Measurements from ENCODE around the gene GPR78. TPM values are rescaled to one million over a fixed set of nuclear protein-coding genes. Genes with fewer than 3 reads are reported as not detected.

The GPR78 gene
- total RNA-seq, 2 donors from 2014 or later, result not detected

- Histone ChIP-seq H3K9me3 (no peaks in the 10 kb centered on the region), H3K4me3 (no peak overlapping the region), H3K36me3 (no peaks in the 10 kb centered on the region), H3K9ac (ENCODE audit: low read depth in 2 of 2, low read length in 2 of 2) (no peak overlapping the region), H3K4me1 (no peaks in the 10 kb centered on the region), H3K27ac (no peak overlapping the region), H3K27me3 (no peaks in the 10 kb centered on the region)
- intact Hi-C loops (cut with DNase I), result no loop called here
- no peak for TF ChIP-seq CTCF (IDR thresholded peaks at IDR 0.05)
- DNase-seq, result no peak
Observed at GRCh38 chr4:8555716-8556115, 24.5 kb upstream of the GPR78 start.

- H3K36me3 ChIP-seq, result no peaks in the 10 kb centered on the region
- TF ChIP-seq CTCF (IDR thresholded peaks at IDR 0.05), result no peak
- no peak overlapping the region for H3K27ac ChIP-seq
- DNase-seq, result no peak
- no peaks in the 10 kb centered on the region for H3K4me1 ChIP-seq
- H3K9me3 ChIP-seq, result no peaks in the 10 kb centered on the region
- H3K4me3 ChIP-seq, result no peak overlapping the region
- intact Hi-C loops (cut with DNase I), result no loop called here
- no peaks in the 10 kb centered on the region for H3K27me3 ChIP-seq
- no peak overlapping the region for H3K9ac ChIP-seq (ENCODE audit: low read depth in 2 of 2, low read length in 2 of 2)
Observed at GRCh38 chr4:8556341-8557150, 23.6 kb upstream of the GPR78 start.

- Histone ChIP-seq H3K36me3 (no peaks in the 10 kb centered on the region), H3K27ac (no peak overlapping the region), H3K9me3 (no peaks in the 10 kb centered on the region), H3K4me3 (no peak overlapping the region), H3K4me1 (no peaks in the 10 kb centered on the region), H3K27me3 (no peaks in the 10 kb centered on the region), H3K9ac (ENCODE audit: low read depth in 2 of 2, low read length in 2 of 2) (no peak overlapping the region)
- no peak for TF ChIP-seq CTCF (IDR thresholded peaks at IDR 0.05)
- DNase-seq, result no peak
- intact Hi-C loops (cut with DNase I), result no loop called here
Observed at GRCh38 chr4:8557151-8558076, 22.8 kb upstream of the GPR78 start.

GRCh38 chr4:8558080-8558960 lies 21.9 kb upstream of the GPR78 start:
- H3K27ac ChIP-seq, result no peak overlapping the region
- no peaks in the 10 kb centered on the region for H3K27me3 ChIP-seq
- no peak overlapping the region for H3K9ac ChIP-seq (ENCODE audit: low read depth in 2 of 2, low read length in 2 of 2)
- no peaks in the 10 kb centered on the region for H3K9me3 ChIP-seq
- H3K4me3 ChIP-seq, result no peak overlapping the region
- TF ChIP-seq CTCF (IDR thresholded peaks at IDR 0.05), result no peak
- no peaks in the 10 kb centered on the region for H3K36me3 ChIP-seq
- no peak for DNase-seq
- H3K4me1 ChIP-seq, result no peaks in the 10 kb centered on the region
- intact Hi-C loops (cut with DNase I), result no loop called here

GRCh38 chr4:8559011-8559410 lies 21.2 kb upstream of the GPR78 start:
- intact Hi-C loops (cut with DNase I), result no loop called here
- H3K4me3 ChIP-seq, result no peak overlapping the region
- H3K27ac ChIP-seq, result no peak overlapping the region
- H3K27me3 ChIP-seq, result no peaks in the 10 kb centered on the region
- TF ChIP-seq CTCF (IDR thresholded peaks at IDR 0.05), result no peak
- no peaks in the 10 kb centered on the region for H3K9me3 ChIP-seq
- no peaks in the 10 kb centered on the region for H3K36me3 ChIP-seq
- DNase-seq, result no peak
- H3K9ac ChIP-seq (ENCODE audit: low read depth in 2 of 2, low read length in 2 of 2), result no peak overlapping the region
- no peaks in the 10 kb centered on the region for H3K4me1 ChIP-seq

All from colonic mucosa (tissue), 4 donors.